NCI-H146 treated with DMSO at 0.1 percent for 48 hours (cell line): ENCODE measurements around the gene UMAD1.

ENCODE experiments used
- DNase-seq: peaks from one replicate; lab custom pipeline; 2025; ENCODE audit not compliant: unreplicated experiment; lab: John Stamatoyannopoulos, UW

UMAD1 gene

GRCh38 chr7:7918736-7919448 is 278.3 kb downstream of the UMAD1 start:
- DNase-seq: no peak

DNA sequence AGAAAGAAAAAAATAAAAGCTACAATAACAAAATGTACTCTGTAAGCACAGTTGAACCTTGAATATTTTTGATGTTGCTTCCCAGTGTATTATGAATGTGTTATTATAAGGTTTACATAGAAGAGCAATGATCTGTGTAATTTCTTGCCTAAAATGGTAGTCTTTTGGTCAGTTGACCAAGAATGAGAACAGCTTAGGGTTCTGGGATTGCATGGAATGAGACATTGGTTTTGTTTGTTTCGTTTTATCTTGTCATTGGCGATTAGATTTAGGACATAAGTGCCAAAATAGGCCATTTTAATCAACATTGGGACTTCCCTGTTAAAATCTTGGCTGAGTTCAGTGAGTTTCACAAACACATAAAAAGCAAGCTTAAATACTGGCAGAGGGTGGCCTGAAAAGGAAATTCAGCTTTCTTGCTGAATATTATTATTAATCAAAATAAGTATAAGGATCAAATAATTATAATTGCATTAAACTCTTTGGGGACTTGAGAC is 278.9 kb downstream of the UMAD1 start:
- no peak for DNase-seq

DNA sequence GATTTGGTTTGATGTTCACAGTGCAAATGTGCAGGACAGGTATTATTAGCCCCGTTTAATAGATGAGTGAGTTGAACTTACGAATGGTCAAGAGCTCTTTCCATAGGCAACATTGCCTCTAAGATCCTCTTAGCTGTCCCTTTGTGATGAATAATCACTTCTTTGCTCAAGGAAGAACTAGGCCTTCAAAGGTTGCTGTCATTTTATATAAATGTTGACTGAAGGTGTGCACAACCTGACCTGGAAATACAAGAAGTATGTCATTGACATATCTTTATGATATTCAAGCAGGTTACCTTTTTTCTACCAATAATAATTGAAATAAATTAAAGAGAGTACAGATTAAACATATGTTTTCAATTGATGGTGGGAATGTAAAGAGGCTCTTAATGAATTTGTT is 279.5 kb downstream of the UMAD1 start:
- DNase-seq: no peak

GRCh38 chr7:7920481-7920880 is 279.9 kb downstream of the UMAD1 start:
- DNase-seq: no peak

DNA sequence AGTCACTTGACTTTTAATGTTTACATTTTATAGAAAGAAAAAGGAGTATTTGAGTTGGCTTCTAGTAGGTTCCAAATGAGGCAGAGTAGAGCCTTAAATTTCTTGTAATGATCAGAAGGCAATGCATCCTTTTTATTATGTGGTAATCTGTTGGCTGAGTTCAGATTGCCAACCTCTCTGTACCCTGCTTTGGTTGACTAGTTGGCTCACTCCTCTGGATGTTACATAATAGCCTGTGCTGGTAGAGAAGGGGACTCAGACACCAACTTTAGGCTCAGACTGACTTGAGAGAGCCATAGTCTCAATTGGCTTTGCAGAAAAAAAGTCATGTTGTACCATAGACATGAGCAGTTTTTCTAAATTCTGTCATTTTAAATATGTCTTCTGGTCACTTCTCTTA is 281.3 kb downstream of the UMAD1 start:
- DNase-seq: no peak

DNA sequence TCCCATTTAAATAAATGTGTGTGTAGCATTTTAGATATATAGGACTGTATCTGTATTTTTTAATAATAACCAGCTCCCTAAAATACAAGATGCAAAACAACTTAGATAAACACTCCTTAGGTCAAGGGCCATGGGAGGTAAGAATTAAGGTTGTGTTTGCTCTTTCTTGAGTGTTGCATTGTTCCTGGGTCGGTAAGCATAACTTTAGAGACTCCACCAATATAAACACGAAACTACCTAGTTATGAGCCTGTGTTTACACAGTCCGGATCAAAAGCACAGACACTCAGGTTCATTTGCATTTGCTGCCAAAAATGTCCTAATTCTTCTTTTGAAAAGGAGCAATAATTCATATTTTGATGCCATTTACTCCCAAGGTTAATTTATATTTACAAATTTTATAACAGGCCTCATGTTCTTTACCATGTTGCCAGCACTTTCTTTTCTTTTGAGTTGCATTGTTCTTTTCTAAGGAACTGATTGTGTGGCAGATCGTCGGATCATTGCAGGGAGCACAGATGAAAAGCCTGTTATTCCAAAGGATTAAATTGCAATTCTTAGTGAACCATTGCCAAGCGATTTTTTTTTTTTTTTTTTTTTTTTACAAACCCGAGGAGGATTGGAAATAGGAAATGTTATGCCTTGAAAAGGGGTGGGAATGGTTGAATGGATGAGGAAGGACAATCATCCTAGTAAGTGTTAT is 282.3 kb downstream of the UMAD1 start:
- peak; percentile 18 for DNase-seq

DNA sequence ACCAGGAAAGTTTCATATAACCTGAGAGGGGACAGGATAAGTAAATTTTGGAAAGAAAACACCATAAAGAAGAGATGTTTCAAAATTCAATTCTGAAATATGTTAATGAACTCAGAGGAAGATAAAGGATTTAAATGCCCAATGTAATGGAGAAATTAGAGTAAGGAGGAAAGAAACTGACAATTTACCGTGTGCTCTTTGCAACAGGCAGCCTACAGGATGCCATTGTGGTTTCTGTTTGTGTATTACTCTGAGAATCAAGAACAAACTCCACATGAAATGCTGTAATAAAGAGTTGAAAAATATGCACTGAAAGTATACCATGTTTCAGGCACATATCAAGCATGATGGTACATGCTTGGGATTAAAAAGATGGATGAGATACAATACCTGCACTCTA is 283.3 kb downstream of the UMAD1 start:
- DNase-seq: no peak

DNA sequence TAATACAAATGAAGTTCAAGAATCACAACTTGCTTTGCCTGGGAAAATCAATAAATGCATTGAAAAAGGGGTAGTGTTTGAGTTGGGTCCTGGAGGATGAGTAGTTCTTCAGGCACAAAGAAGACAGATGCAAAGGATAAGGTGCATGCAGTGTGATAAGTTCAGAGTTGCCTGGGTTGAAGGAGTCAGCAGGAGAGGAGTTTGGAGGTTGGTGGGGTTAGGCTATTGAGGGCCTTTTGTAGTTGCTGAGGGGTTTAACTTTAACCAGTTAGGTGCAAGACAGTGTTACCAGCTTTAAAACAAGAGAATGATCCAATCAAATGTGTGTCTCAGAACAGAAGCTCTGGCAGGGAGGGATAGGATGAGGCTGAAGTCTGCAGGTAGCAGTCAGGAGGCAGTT is 283.8 kb downstream of the UMAD1 start:
- no peak for DNase-seq
